HEK293 (cell line): Measurements from ENCODE around the gene TTLL4.
A peak's percentile ranks its signal among the peaks of the same experiment; 100 is the strongest.

ENCODE experiments used
- CTCF ChIA-PET: fragments of 350-600 bp; formaldehyde crosslinking; extraction: SDS; loops from one replicate; lab custom pipeline; 2021; ENCODE audit warnings: antibody characterized with exemption; lab: Yijun Ruan, JAX
- POLR2A ChIA-PET: fragments of 300-600 bp; formaldehyde crosslinking; extraction: SDS; loops from one replicate; lab custom pipeline; 2020; ENCODE audit warnings: antibody characterized with exemption, inconsistent platforms; lab: Yijun Ruan, JAX
- H3K27ac ChIP-seq: fragments of 200-500 bp; sonication (Bioruptor generic); 2 replicates; pipeline ENCODE4 v1.5.1; 2014; ENCODE audit warnings: low read depth, low read length, control low read depth, inconsistent platforms; ENCODE audit errors: extremely low read depth
- H3K36me3 ChIP-seq, 2 experiments: fragments of 200-500 bp in 1 of 2; sonication (Bioruptor generic) in 1 of 2; 1 replicate in 1 of 2; 2 replicates in 1 of 2; pipeline ENCODE4 v1.5.1; 2014 to 2017; ENCODE audit warnings: inconsistent platforms in 2 of 2, low read length in 2 of 2; ENCODE audit not compliant: control insufficient read depth in 2 of 2, insufficient read depth in 1 of 2
- H3K4me1 ChIP-seq: fragments of 200-500 bp; sonication (Bioruptor generic); 2 replicates; pipeline ENCODE4 v1.5.1; 2014; ENCODE audit warnings: mild to moderate bottlenecking, low read length, inconsistent platforms; ENCODE audit not compliant: control insufficient read depth, insufficient read depth
- H3K4me3 ChIP-seq: 2 replicates; pipeline ENCODE4 v1.5.1; 2011; ENCODE audit warnings: low read depth, mild to moderate bottlenecking, control low read depth, low read length, moderate library complexity
- H3K9me3 ChIP-seq: fragments of 200-500 bp; sonication (Bioruptor generic); 2 replicates; pipeline ENCODE4 v1.5.1; 2014; ENCODE audit warnings: low read depth, low read length, inconsistent platforms; ENCODE audit not compliant: control insufficient read depth, insufficient read depth
- REPIN1 ChIP-seq: fragments of 450-650 bp; formaldehyde crosslinking; IDR thresholded peaks from 2 replicates; pipeline ENCODE4 v1.5.1; 2017; ENCODE audit warnings: missing biosample characterization, missing genetic modification characterization, low read depth
- REST ChIP-seq: fragments of 450-650 bp; formaldehyde crosslinking; IDR thresholded peaks from 2 replicates; pipeline ENCODE4 v1.5.1; 2016; ENCODE audit warnings: missing biosample characterization, missing genetic modification characterization
- TRIM28 ChIP-seq: IDR thresholded peaks from 2 replicates; pipeline ENCODE4 v1.6.1; 2011; ENCODE audit warnings: low read length, control low read depth, borderline replicate concordance
- ZBTB1 ChIP-seq: fragments of 450-650 bp; formaldehyde crosslinking; IDR thresholded peaks from 2 replicates; pipeline ENCODE4 v1.5.1; 2016; ENCODE audit warnings: missing biosample characterization, missing genetic modification characterization
- ZBTB17 ChIP-seq: fragments of 450-650 bp; formaldehyde crosslinking; IDR thresholded peaks from 2 replicates; pipeline ENCODE4 v1.5.1; 2016; ENCODE audit warnings: missing biosample characterization, missing genetic modification characterization
- ZNF184 ChIP-seq: fragments of 450-650 bp; IDR thresholded peaks from 2 replicates; pipeline ENCODE4 v1.5.1; 2018; ENCODE audit warnings: missing biosample characterization, mild to moderate bottlenecking, missing genetic modification characterization
- ZNF26 ChIP-seq: fragments of 450-650 bp; formaldehyde crosslinking; IDR thresholded peaks from 2 replicates; pipeline ENCODE4 v1.5.1; 2016; ENCODE audit warnings: missing biosample characterization, missing genetic modification characterization
- ZNF394 ChIP-seq: fragments of 450-650 bp; formaldehyde crosslinking; IDR thresholded peaks from 2 replicates; pipeline ENCODE4 v1.5.1; 2016; ENCODE audit warnings: missing biosample characterization, missing genetic modification characterization, mild to moderate bottlenecking, moderate library complexity, borderline replicate concordance
- ZNF423 ChIP-seq: fragments of 450-650 bp; formaldehyde crosslinking; IDR thresholded peaks from 2 replicates; pipeline ENCODE4 v1.5.1; 2016; ENCODE audit warnings: missing biosample characterization, missing genetic modification characterization
- ZNF433 ChIP-seq: fragments of 450-650 bp; formaldehyde crosslinking; IDR thresholded peaks from 2 replicates; pipeline ENCODE4 v1.5.1; 2016; ENCODE audit warnings: missing biosample characterization, missing genetic modification characterization, low read depth
- ZNF473 ChIP-seq: fragments of 450-650 bp; formaldehyde crosslinking; IDR thresholded peaks from 2 replicates; pipeline ENCODE4 v1.5.1; 2017; ENCODE audit warnings: missing biosample characterization, missing genetic modification characterization
- ZNF518A ChIP-seq: fragments of 450-650 bp; formaldehyde crosslinking; conservative IDR thresholded peaks from 2 replicates; pipeline ENCODE4 v1.5.1; 2016; ENCODE audit warnings: low read depth, missing biosample characterization, missing genetic modification characterization
- ZNF600 ChIP-seq: fragments of 450-650 bp; formaldehyde crosslinking; IDR thresholded peaks from 2 replicates; pipeline ENCODE4 v1.5.1; 2016; ENCODE audit warnings: missing biosample characterization, missing genetic modification characterization
- ZNF660 ChIP-seq: fragments of 450-650 bp; IDR thresholded peaks from 2 replicates; pipeline ENCODE4 v1.5.1; 2018; ENCODE audit warnings: missing biosample characterization, mild to moderate bottlenecking, missing genetic modification characterization
- ZNF704 ChIP-seq: fragments of 450-650 bp; formaldehyde crosslinking; IDR thresholded peaks from 2 replicates; pipeline ENCODE4 v1.5.1; 2016; ENCODE audit warnings: missing biosample characterization, missing genetic modification characterization
- ZSCAN18 ChIP-seq: fragments of 450-650 bp; formaldehyde crosslinking; IDR thresholded peaks from 2 replicates; pipeline ENCODE4 v1.5.1; 2016; ENCODE audit warnings: missing biosample characterization, missing genetic modification characterization
- ZSCAN4 ChIP-seq: fragments of 450-650 bp; formaldehyde crosslinking; IDR thresholded peaks from 2 replicates; pipeline ENCODE4 v1.5.1; 2017; ENCODE audit warnings: missing biosample characterization, missing genetic modification characterization
- ZSCAN5A ChIP-seq: fragments of 450-650 bp; formaldehyde crosslinking; IDR thresholded peaks from 2 replicates; pipeline ENCODE4 v1.5.1; 2016; ENCODE audit warnings: missing biosample characterization, missing genetic modification characterization

TTLL4 gene

GRCh38 chr2:218662377-218662776 lies 48.3 kb upstream of the TTLL4 start:
- no peak for TF ChIP-seq ZNF600
- TF ChIP-seq ZNF184 (tag by site-specific recombination), result no peak
- no peak for TF ChIP-seq ZSCAN5A (tag by site-specific recombination)
- TF ChIP-seq ZSCAN4 (tag by site-specific recombination), result no peak
- peak; percentile 30; the same call in 1 of the 2 replicates for TF ChIP-seq ZNF394 (tag by site-specific recombination)
- no peak for TF ChIP-seq ZNF518A
- TF ChIP-seq ZBTB1, result no peak
- no peak for TF ChIP-seq REPIN1 (tag by site-specific recombination)
- TF ChIP-seq, all 188 proteins: peak for 1
- ChIA-PET CTCF (interaction anchor here (1.3 kb wide), 1 partner anchor 186 kb away, joined by 4 read pairs; no protein-coding TSS in a partner anchor), POLR2A (interaction anchor here (0.9 to 4.9 kb wide), 2 partner anchors 10 to 47 kb away, joined by 3 to 62 read pairs; partner anchors contain the start of genes RNF25 and STK36)
- no peak overlapping the region for H3K27ac ChIP-seq
- peaks cover 36 to 74% of the 10 kb centered on the region in 2 experiments for H3K36me3 ChIP-seq
- no peaks in the 10 kb centered on the region for H3K9me3 ChIP-seq
- no peaks in the 10 kb centered on the region for H3K4me1 ChIP-seq
- H3K4me3 ChIP-seq, result no peak overlapping the region

GRCh38 chr2:218662827-218663226 lies 47.8 kb upstream of the TTLL4 start:
- ChIA-PET CTCF (interaction anchor here (1.3 kb wide), 1 partner anchor 12 kb away, joined by 3 read pairs; no protein-coding TSS in a partner anchor), POLR2A (no interaction called here)
- no peaks in the 10 kb centered on the region for H3K9me3 ChIP-seq
- peaks cover 36 to 74% of the 10 kb centered on the region in 2 experiments for H3K36me3 ChIP-seq
- TF ChIP-seq ZNF423 (tag by site-specific recombination) (no peak), ZNF704 (tag by site-specific recombination) (no peak), TRIM28 (no peak), ZBTB17 (no peak), REST (tag by site-specific recombination) (no peak), ZNF660 (no peak), ZNF433 (tag by site-specific recombination) (no peak), ZNF26 (no peak), ZSCAN18 (no peak), ZNF473 (tag by site-specific recombination) (no peak)
- no peak overlapping the region for H3K4me3 ChIP-seq
- no peak overlapping the region for H3K27ac ChIP-seq
- H3K4me1 ChIP-seq, result no peaks in the 10 kb centered on the region
